OCI-LY7 (cell line): Measurements from ENCODE around the gene ZNG1B. TPM values are rescaled to one million over a fixed set of nuclear protein-coding genes. Genes with fewer than 3 reads are reported as not detected.
"Not testable (repeated sequence)": the region's sequence is repeated elsewhere in the genome, so short reads cannot be mapped to it uniquely, and the experiment has no call there.

Source experiments
- BruUV-seq: library from RNA; stranded (reverse); fragments of 400-500 nt; replicated peaks from 2 replicates; lab custom pipeline; 2021; lab: Mats Ljungman, UMichigan
- CTCF ChIA-PET: fragments of 300-600 bp; sonication (Branson Sonifier 250); formaldehyde crosslinking; loops from one replicate; lab custom pipeline; 2022; ENCODE audit warnings: antibody characterized with exemption; ENCODE audit not compliant: unreplicated experiment; lab: Charles Lee
- POLR2A ChIA-PET: fragments of 300-600 bp; sonication (Branson Sonifier 250); formaldehyde crosslinking; loops from one replicate; lab custom pipeline; 2022; ENCODE audit warnings: antibody characterized with exemption; lab: Charles Lee
- DNase-seq: peaks from one replicate; pipeline ENCODE4 v3.0.0-alpha.2; 2015; ENCODE audit warnings: low spot score
- H2AFZ ChIP-seq: fragments of 200-600 bp; sonication (generic), shearing (Covaris generic); 2 replicates; pipeline ENCODE4 v1.6.1; 2014; ENCODE audit warnings: mild to moderate bottlenecking, antibody characterized with exemption, low read length, moderate library complexity
- H3K27ac ChIP-seq: fragments of 200-600 bp; sonication (generic); 2 replicates; pipeline ENCODE4 v1.5.1; 2014; ENCODE audit warnings: mixed run types, low read depth, mild to moderate bottlenecking, moderate library complexity, low read length, inconsistent platforms; ENCODE audit not compliant: poor library complexity, severe bottlenecking
- H3K36me3 ChIP-seq: fragments of 200-600 bp; sonication (generic); 2 replicates; pipeline ENCODE4 v1.6.1; 2014; ENCODE audit warnings: mild to moderate bottlenecking, antibody characterized with exemption, low read length, moderate library complexity, mixed read lengths; ENCODE audit not compliant: insufficient read depth
- H3K4me1 ChIP-seq: fragments of 200-600 bp; sonication (generic); 2 replicates; pipeline ENCODE4 v1.5.1; 2014; ENCODE audit warnings: mild to moderate bottlenecking, low read length; ENCODE audit not compliant: insufficient read depth, poor library complexity, severe bottlenecking
- H3K4me2 ChIP-seq: fragments of 200-600 bp; sonication (generic); 2 replicates; pipeline ENCODE4 v1.6.1; 2014; ENCODE audit warnings: mild to moderate bottlenecking, low read length
- H3K4me3 ChIP-seq: fragments of 200-600 bp; sonication (generic); 2 replicates; pipeline ENCODE4 v1.5.1; 2014; ENCODE audit warnings: mild to moderate bottlenecking, low read depth, low read length; ENCODE audit not compliant: poor library complexity, severe bottlenecking
- H3K79me2 ChIP-seq: fragments of 200-600 bp; sonication (generic); 2 replicates; pipeline ENCODE4 v1.6.1; 2016; ENCODE audit warnings: low read depth, mild to moderate bottlenecking, low read length, moderate library complexity, mixed read lengths; ENCODE audit not compliant: insufficient read depth
- H3K9me2 ChIP-seq: fragments of 200-600 bp; sonication (generic); 2 replicates; pipeline ENCODE4 v1.6.1; 2016; ENCODE audit warnings: mild to moderate bottlenecking, low read length, mixed read lengths; ENCODE audit not compliant: insufficient read depth
- H3K9me3 ChIP-seq: fragments of 200-600 bp; sonication (generic); 2 replicates; pipeline ENCODE4 v1.6.1; 2014; ENCODE audit warnings: mild to moderate bottlenecking, mixed run types, low read length, mixed read lengths
- H4K20me1 ChIP-seq: fragments of 200-600 bp; sonication (generic); 2 replicates; pipeline ENCODE4 v1.6.1; 2014; ENCODE audit warnings: mild to moderate bottlenecking, antibody characterized with exemption, low read length, moderate library complexity, mixed read lengths; ENCODE audit not compliant: insufficient read depth
- intact Hi-C: fragments of 100-400 bp; cut with micrococcal nuclease; formaldehyde crosslinking; loops from one replicate; pipeline ENCODE4 v1.10.0; 2022; ENCODE audit not compliant: unreplicated experiment
- total RNA-seq, 2 experiments: library from RNA; depleted of rRNA in 1 of 2; stranded (reverse); fragments of >200 nt in 1 of 2; shearing (Covaris generic) in 1 of 2; gene quantifications; 2 replicates each; pipeline ENCODE4 v1.2.3, GENCODE V29; 2014 to 2022

Gene ZNG1B
- total RNA-seq, 2 experiments from 2014 or later: 69.7 to 89.3 TPM

DNA sequence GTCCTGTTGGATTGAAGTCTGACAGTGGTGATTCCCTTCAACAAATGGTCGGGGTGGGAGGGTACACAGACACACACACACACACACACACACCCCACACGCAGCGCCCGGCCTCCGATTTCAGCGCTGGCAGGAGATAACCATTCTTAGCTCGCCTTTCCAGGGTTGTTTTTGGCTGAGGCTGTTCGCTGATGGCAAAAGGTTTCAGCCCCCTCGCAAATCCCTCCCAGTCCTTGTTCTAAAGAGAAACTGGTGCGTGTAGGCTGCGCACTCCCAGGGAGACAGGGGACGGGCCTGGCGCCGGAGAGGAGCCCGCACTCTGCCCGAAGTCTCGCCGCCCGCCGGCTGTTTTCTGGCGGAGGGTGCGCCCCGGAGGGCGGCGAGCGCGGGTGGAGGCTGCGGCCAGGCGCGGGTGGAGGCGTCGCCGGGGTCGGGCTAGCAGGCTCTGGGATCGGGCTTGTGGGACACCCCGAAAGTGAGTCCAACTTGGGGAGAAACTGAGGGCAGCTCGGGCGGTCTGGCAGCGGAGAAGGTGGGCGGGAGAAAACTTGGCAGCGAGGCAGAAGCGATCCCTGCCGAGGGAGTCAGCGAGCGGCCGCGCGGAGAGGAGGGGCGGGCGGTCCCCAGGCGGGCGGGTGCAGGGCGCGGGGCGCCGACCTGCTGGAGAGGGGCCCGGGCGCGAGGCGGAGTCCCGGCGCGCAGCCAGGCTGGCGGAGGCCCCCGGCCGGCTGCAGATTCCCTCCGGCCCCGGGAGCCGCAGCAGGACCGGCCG, 103.9 kb downstream of the ZNG1B start:
- DNase-seq, intact Hi-C loops, POLR2A ChIA-PET, H3K4me2 ChIP-seq, H3K9me2 ChIP-seq, H3K4me3 ChIP-seq, H2AFZ ChIP-seq, H3K27ac ChIP-seq, H3K36me3 ChIP-seq, H3K9me3 ChIP-seq, CTCF ChIA-PET, BruUV-seq, H3K79me2 ChIP-seq, H4K20me1 ChIP-seq, H3K4me1 ChIP-seq: not testable (repeated sequence)

DNA sequence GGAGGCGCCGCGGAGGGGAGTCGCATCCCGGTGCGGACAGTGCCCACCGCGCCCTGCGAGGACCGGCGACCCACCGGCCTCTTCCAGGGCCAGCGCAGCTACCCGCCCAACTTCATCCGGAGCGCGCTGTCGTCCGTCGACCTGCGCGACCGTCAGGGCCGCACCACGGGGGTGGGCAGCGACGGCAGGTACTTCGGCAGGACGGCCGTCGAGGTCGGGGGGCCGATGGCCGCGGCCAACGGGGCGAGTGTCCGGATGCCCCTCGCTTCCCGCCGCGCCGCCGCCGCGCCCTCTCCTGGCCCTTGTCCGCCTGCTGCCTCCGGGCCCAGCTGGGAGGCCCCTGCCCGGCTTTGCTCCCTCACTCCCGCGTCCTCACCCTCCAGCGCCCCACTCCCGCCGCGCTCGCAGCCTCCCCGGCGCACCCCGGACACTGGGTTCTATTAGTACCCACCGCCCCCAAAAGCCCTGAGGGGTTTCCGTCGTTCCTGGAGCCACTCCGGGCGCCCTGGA, 104.5 kb downstream of the ZNG1B start:
- CTCF ChIA-PET, H3K4me3 ChIP-seq, H3K9me2 ChIP-seq, H2AFZ ChIP-seq, H3K79me2 ChIP-seq, H3K36me3 ChIP-seq, DNase-seq, H3K4me1 ChIP-seq, H4K20me1 ChIP-seq, H3K27ac ChIP-seq, POLR2A ChIA-PET, H3K4me2 ChIP-seq, intact Hi-C loops, H3K9me3 ChIP-seq, BruUV-seq: not testable (repeated sequence)

DNA sequence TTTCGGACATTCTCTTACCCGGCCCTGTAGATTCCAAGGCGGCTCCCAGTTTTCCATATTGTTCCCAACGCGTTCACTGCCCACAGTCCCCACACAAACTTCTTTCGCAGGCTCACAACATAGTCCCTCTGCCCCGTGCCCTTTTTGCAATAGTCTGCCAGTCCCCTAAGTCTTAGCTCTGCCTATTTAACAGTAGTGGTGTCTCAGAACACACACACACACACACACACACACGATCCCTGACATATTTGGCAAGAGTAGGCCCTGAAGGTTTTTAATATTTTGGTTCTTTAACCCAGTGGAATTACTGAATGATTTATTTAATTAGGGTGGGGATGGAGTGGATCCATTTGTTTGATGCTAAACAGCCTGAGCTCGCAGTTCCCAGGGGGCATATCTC, 105.0 kb downstream of the ZNG1B start:
- H3K9me2 ChIP-seq, POLR2A ChIA-PET, H3K27ac ChIP-seq, CTCF ChIA-PET, H3K9me3 ChIP-seq, intact Hi-C loops, DNase-seq, H3K79me2 ChIP-seq, H3K4me1 ChIP-seq, H3K4me3 ChIP-seq, H4K20me1 ChIP-seq, H3K36me3 ChIP-seq, H3K4me2 ChIP-seq, H2AFZ ChIP-seq, BruUV-seq: not testable (repeated sequence)

Other genes with a start within 250 kb of the ZNG1B start
- gene PAX8, start 158.8 kb upstream of the ZNG1B start, total RNA-seq (2014; rRNA removed; shearing (Covaris generic)): 0.90 and 2.6 TPM in 2 replicates
- gene PAX8, start 158.8 kb upstream of the ZNG1B start, total RNA-seq (2022): 1.6 and 3.6 TPM in 2 replicates
- 0.44 and 0.54 TPM in 2 replicates for gene FOXD4L1, start 61.0 kb downstream of the ZNG1B start, total RNA-seq (2014; rRNA removed; shearing (Covaris generic))
- gene FOXD4L1, start 61.0 kb downstream of the ZNG1B start, total RNA-seq (2022): 0.80 and 1.5 TPM in 2 replicates
- gene RABL2A, start 189.6 kb downstream of the ZNG1B start, total RNA-seq (2014; rRNA removed; shearing (Covaris generic)): 14.0 and 25.8 TPM in 2 replicates
- 25.2 and 26.3 TPM in 2 replicates for gene RABL2A, start 189.6 kb downstream of the ZNG1B start, total RNA-seq (2022)